H1 (cell line): ENCODE measurements around the gene SEMA6A. TPM values are rescaled to one million over a fixed set of nuclear protein-coding genes. Genes with fewer than 3 reads are reported as not detected.

ENCODE experiments used
- ASH2L ChIP-seq: fragments of 200-600, 300-600 bp; sonication (generic); IDR thresholded peaks from one replicate; pipeline ENCODE4 v1.7.1; 2017; ENCODE audit warnings: low read length
- CHD7 ChIP-seq: fragments of 300-600 bp; sonication (generic); IDR thresholded peaks from 2 replicates; pipeline ENCODE4 v1.7.1; 2012; ENCODE audit warnings: low read length, moderate library complexity, mild to moderate bottlenecking, inconsistent platforms; ENCODE audit not compliant: insufficient replicate concordance
- CREB1 ChIP-seq: IDR thresholded peaks from 2 replicates; pipeline ENCODE4 v1.6.1; 2012; ENCODE audit warnings: inconsistent platforms
- GABPA ChIP-seq: IDR thresholded peaks from 2 replicates; pipeline ENCODE4 v1.6.1; 2011; ENCODE audit warnings: mild to moderate bottlenecking, low read length, moderate library complexity, borderline replicate concordance; ENCODE audit not compliant: insufficient read depth
- GTF2F1 ChIP-seq: IDR thresholded peaks from 2 replicates; pipeline ENCODE4 v1.6.1; 2012; ENCODE audit warnings: low read depth, low read length, improper control_type of control experiment, borderline replicate concordance
- NRF1 ChIP-seq: IDR thresholded peaks from 2 replicates; pipeline ENCODE4 v1.6.1; 2011; ENCODE audit warnings: mild to moderate bottlenecking, low read depth, low read length, improper control_type of control experiment
- POLR2AphosphoS5 ChIP-seq: IDR thresholded peaks from 2 replicates; pipeline ENCODE4 v1.6.1; 2011; ENCODE audit warnings: low read depth, low read length
- RFX5 ChIP-seq: IDR thresholded peaks from 2 replicates; pipeline ENCODE4 v1.6.1; 2011; ENCODE audit warnings: low read depth, low read length, improper control_type of control experiment, borderline replicate concordance
- SIRT6 ChIP-seq: IDR thresholded peaks from one replicate; pipeline ENCODE4 v1.7.1; 2012; ENCODE audit warnings: low read length, inconsistent platforms
- SP1 ChIP-seq: IDR thresholded peaks from 2 replicates; pipeline ENCODE4 v1.6.1; 2011; ENCODE audit warnings: low read depth, low read length
- TBP ChIP-seq: IDR thresholded peaks from 2 replicates; pipeline ENCODE4 v1.6.1; 2011; ENCODE audit warnings: low read depth, low read length, improper control_type of control experiment
- USF2 ChIP-seq: IDR thresholded peaks from 2 replicates; pipeline ENCODE4 v1.6.1; 2011; ENCODE audit warnings: low read length, improper control_type of control experiment
- YY1 ChIP-seq: IDR thresholded peaks from 2 replicates; pipeline ENCODE4 v1.6.1; 2011; ENCODE audit warnings: low read depth, mild to moderate bottlenecking, low read length
- polyA plus RNA-seq, 7 experiments: library from polyadenylated mRNA; depleted of rRNA in 3 of 7; stranded (reverse) in 5 of 7; unstranded in 2 of 7; fragments of >200 nt in 5 of 7; fragments of 200-250 nt in 2 of 7; gene quantifications; 1 replicate in 5 of 7; 2 replicates in 1 of 7; 4 replicates in 1 of 7; pipeline versions ENCODE4 v1.2.1 to v1.2.3, GENCODE V29; 2011 to 2013; ENCODE audit warnings: missing spikeins in 2 of 7, mixed read lengths in 2 of 7
- total RNA-seq: library from RNA; stranded (reverse); fragmentation: NEBNext Ultra II Directional; extraction: Animal tissue kit (Norgen Biotek cat#: 25700); gene quantifications from 2 replicates; pipeline ENCODE4 v1.2.1, GENCODE V29; 2021

Gene SEMA6A
- total and polyA plus RNA-seq, 2 of the 8 experiments (the other 6 are each of a cell fraction or from before 2014, with no cell fraction given), result 78.3 to 277 TPM

- TF ChIP-seq CHD7, result no peak
- TF ChIP-seq SP1, result no peak
- no peak for TF ChIP-seq POLR2AphosphoS5
- TF ChIP-seq NRF1, result no peak
- TF ChIP-seq RFX5, result no peak
- TF ChIP-seq TBP, result no peak
- no peak for TF ChIP-seq GTF2F1
- TF ChIP-seq CREB1, result no peak
- TF ChIP-seq ASH2L, result no peak
- no peak for TF ChIP-seq YY1
- TF ChIP-seq SIRT6, result no peak
- no peak for TF ChIP-seq GABPA
- TF ChIP-seq USF2, result no peak
Measured at GRCh38 chr5:116395226-116395625, 179.4 kb downstream of the SEMA6A start (continued).
